HCT116 (cell line): Measurements from ENCODE around the gene GNB5. TPM values are rescaled to one million over a fixed set of nuclear protein-coding genes. Genes with fewer than 3 reads are reported as not detected.

ENCODE experiments used
- ATAC-seq: fragments of 200-7000 bp; cut with Tn5 transposase; 2 replicates; pipeline ENCODE4 v1.9.1; 2020; ENCODE audit warnings: mild to moderate bottlenecking, moderate library complexity
- BruUV-seq: library from RNA; stranded (reverse); fragments of 400-500 nt; replicated peaks from 2 replicates; lab custom pipeline; 2021; lab: Mats Ljungman, UMichigan
- CTCF ChIA-PET: fragments of 300-600 bp; sonication (Branson Sonifier 250); formaldehyde crosslinking; loops from one replicate; lab custom pipeline; 2021; ENCODE audit warnings: antibody characterized with exemption; lab: Charles Lee
- POLR2A ChIA-PET: fragments of 300-600, 350-600 bp; sonication (Branson Sonifier 250); formaldehyde crosslinking; loops from one replicate; lab custom pipeline; 2021; ENCODE audit warnings: antibody characterized with exemption; lab: Charles Lee
- RAD21 ChIA-PET, 2 experiments: fragments of 300-600 bp; sonication (Branson Sonifier 250); formaldehyde crosslinking; loops; one replicate each; lab custom pipeline; 2023; ENCODE audit warnings: low total read pairs in 2 of 2; ENCODE audit not compliant: uncharacterized antibody in 2 of 2, unreplicated experiment in 2 of 2, low non-redundant PET in 1 of 2; lab: Charles Lee
- DNase-seq: peaks from one replicate; pipeline ENCODE4 v3.0.0-alpha.2; 2010; ENCODE audit warnings: low read depth, low spot score
- H2AFZ ChIP-seq: fragments of 200-600 bp; shearing (Covaris generic), sonication (generic); 2 replicates; pipeline ENCODE4 v1.6.1; 2017; ENCODE audit warnings: low read depth, mixed run types, mixed read lengths, antibody characterized with exemption, low read length; ENCODE audit not compliant: poor library complexity, severe bottlenecking
- H3K27ac ChIP-seq: 2 replicates; pipeline ENCODE4 v1.5.1; 2012; ENCODE audit warnings: low read depth, low read length
- H3K27me3 ChIP-seq: fragments of 200-600 bp; sonication (generic); 2 replicates; pipeline ENCODE4 v1.6.1; 2016; ENCODE audit warnings: mixed run types, low read length, mixed read lengths; ENCODE audit not compliant: insufficient read depth
- H3K36me3 ChIP-seq, 2 experiments: fragments of 200-500 bp in 1 of 2; fragments of 200-600 bp in 1 of 2; sonication (Bioruptor generic) in 1 of 2; sonication (generic) in 1 of 2; 2 replicates each; pipeline versions ENCODE4 v1.5.1 to v1.6.1; 2014 to 2016; ENCODE audit warnings: low read length in 2 of 2, inconsistent platforms in 1 of 2, mixed read lengths in 1 of 2, mixed run types in 1 of 2; ENCODE audit not compliant: insufficient read depth in 2 of 2, control insufficient read depth in 1 of 2
- H3K4me1 ChIP-seq, 2 experiments: fragments of 200-600 bp in 1 of 2; sonication (generic) in 1 of 2; 2 replicates each; pipeline versions ENCODE4 v1.5.1 to v1.6.1; 2012 to 2017; ENCODE audit warnings: low read length in 2 of 2, inconsistent platforms in 1 of 2, mild to moderate bottlenecking in 1 of 2, mixed read lengths in 1 of 2, mixed run types in 1 of 2, moderate library complexity in 1 of 2; ENCODE audit not compliant: insufficient read depth in 2 of 2, control insufficient read depth in 1 of 2
- H3K4me2 ChIP-seq: fragments of 200-600 bp; sonication (generic); 2 replicates; pipeline ENCODE4 v1.6.1; 2017; ENCODE audit warnings: mixed run types, low read length, mixed read lengths
- H3K4me3 ChIP-seq, 2 experiments: fragments of 200-600 bp in 1 of 2; sonication (generic) in 1 of 2; replicated peaks in 1 of 2; 2 replicates each; pipeline ENCODE4 v1.5.1; 2011 to 2016; ENCODE audit warnings: low read length in 2 of 2, control low read depth in 1 of 2, low read depth in 1 of 2, mild to moderate bottlenecking in 1 of 2, mixed read lengths in 1 of 2, mixed run types in 1 of 2
- H3K79me2 ChIP-seq: fragments of 200-600 bp; sonication (generic); 2 replicates; pipeline ENCODE4 v1.6.1; 2017; ENCODE audit warnings: mild to moderate bottlenecking, mixed run types, low read length, moderate library complexity, mixed read lengths; ENCODE audit not compliant: insufficient read depth
- H3K9ac ChIP-seq: fragments of 200-600 bp; sonication (generic); 2 replicates; pipeline ENCODE4 v1.6.1; 2016; ENCODE audit warnings: low read length, mixed read lengths
- H3K9me2 ChIP-seq: fragments of 200-600 bp; sonication (generic), shearing (Covaris generic); 2 replicates; pipeline ENCODE4 v1.6.1; 2017; ENCODE audit warnings: mixed run types, mild to moderate bottlenecking, moderate library complexity; ENCODE audit not compliant: insufficient read depth
- H3K9me3 ChIP-seq, 2 experiments: fragments of 200-500 bp in 1 of 2; fragments of 200-600 bp in 1 of 2; sonication (Bioruptor generic) in 1 of 2; sonication (generic) in 1 of 2; 2 replicates each; pipeline ENCODE4 v1.6.1; 2014 to 2017; ENCODE audit warnings: low read length in 2 of 2, mixed read lengths in 2 of 2, inconsistent platforms in 1 of 2, low read depth in 1 of 2, mild to moderate bottlenecking in 1 of 2, mixed run types in 1 of 2, moderate library complexity in 1 of 2; ENCODE audit not compliant: control insufficient read depth in 1 of 2, insufficient read depth in 1 of 2
- H4K20me1 ChIP-seq: fragments of 200-600 bp; sonication (generic), shearing (Covaris generic); 2 replicates; pipeline ENCODE4 v1.6.1; 2017; ENCODE audit warnings: mixed run types, mild to moderate bottlenecking, moderate library complexity; ENCODE audit not compliant: insufficient read depth
- ELF1 ChIP-seq: IDR thresholded peaks from 2 replicates; pipeline ENCODE4 v1.6.1; 2012; ENCODE audit warnings: low read depth, borderline replicate concordance
- EZH2 ChIP-seq: fragments of 200-600 bp; sonication (generic); IDR thresholded peaks from 2 replicates; pipeline ENCODE4 v1.6.1; 2017; ENCODE audit warnings: antibody characterized with exemption, mixed run types
- SIN3A ChIP-seq: IDR thresholded peaks from 2 replicates; pipeline ENCODE4 v1.6.1; 2012; ENCODE audit warnings: low read depth
- SRF ChIP-seq: IDR thresholded peaks from 2 replicates; pipeline ENCODE4 v1.6.1; 2012; ENCODE audit warnings: low read depth
- intact Hi-C: fragments of 100-400 bp; cut with micrococcal nuclease; formaldehyde crosslinking; loops from 2 replicates; pipeline ENCODE4 v1.10.0; 2022
- total RNA-seq: library from RNA; stranded (reverse); gene quantifications from one replicate; pipeline ENCODE4 v1.2.1, GENCODE V29; 2021; ENCODE audit not compliant: unreplicated experiment
- TF ChIP-seq, protein P1 (sequence below), 3 experiments: fragments of 200-600 bp in 1 of 3; sonication (generic) in 1 of 3; IDR thresholded peaks in 2 of 3; conservative IDR thresholded peaks in 1 of 3; 2 replicates each; pipeline ENCODE4 v1.5.1; 2012 to 2017; ENCODE audit warnings: low read depth in 2 of 3, low read length in 2 of 3, antibody characterized with exemption in 1 of 3, borderline replicate concordance in 1 of 3, control low read depth in 1 of 3, mild to moderate bottlenecking in 1 of 3, mixed read lengths in 1 of 3, mixed run types in 1 of 3, moderate library complexity in 1 of 3; ENCODE audit not compliant: insufficient read depth in 1 of 3
- TF ChIP-seq, protein P2 (sequence below): IDR thresholded peaks from 2 replicates; pipeline ENCODE4 v1.6.1; 2012
- TF ChIP-seq, protein P3 (sequence below): IDR thresholded peaks from 2 replicates; pipeline ENCODE4 v1.6.1; 2012
- TF ChIP-seq, protein P4 (sequence below): IDR thresholded peaks from 2 replicates; pipeline ENCODE4 v1.6.1; 2011; ENCODE audit warnings: mild to moderate bottlenecking, low read length, moderate library complexity; ENCODE audit not compliant: insufficient replicate concordance; ENCODE audit errors: extremely low read depth

GNB5 gene
- total RNA-seq, 1 experiment from 2014 or later, result 27.6 TPM

DNA sequence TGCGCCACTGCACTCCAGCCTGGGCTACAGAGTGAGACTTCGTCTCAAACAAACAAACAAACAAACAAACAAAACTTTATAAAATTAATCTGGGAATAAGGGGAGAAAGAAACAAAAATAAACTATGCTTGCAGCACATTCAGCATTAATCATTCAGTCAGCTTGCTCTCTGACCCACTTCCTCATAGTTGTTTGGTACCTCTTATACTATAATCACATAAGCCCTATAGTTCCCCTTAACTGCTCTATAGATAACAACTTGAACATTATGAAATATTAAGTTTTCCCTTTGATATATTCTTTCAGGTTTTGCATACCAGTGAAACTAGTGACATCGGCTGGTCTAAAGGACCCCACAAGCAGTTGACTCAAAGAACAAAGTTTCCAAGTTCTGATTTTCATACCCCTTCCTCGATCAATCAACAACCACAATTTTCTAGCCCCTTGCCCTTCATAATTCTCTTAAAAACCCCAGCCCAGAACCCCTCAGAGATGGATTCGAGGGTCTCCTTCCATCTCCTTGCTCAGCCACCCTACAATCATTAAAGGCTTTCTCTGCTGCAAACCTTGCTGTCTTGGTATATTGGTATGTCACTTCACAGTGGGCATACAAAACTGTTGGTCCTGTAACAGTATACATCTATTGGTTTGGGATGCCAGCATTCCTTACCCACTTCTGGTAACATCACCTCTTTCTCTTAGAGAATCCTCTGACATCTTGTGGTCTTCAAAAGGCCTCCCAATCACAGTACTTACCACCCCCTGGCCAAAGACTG, 105.0 kb downstream of the GNB5 start (continued):
- TF ChIP-seq ELF1 (no peak), SIN3A (no peak), SRF (no peak)

DNA sequence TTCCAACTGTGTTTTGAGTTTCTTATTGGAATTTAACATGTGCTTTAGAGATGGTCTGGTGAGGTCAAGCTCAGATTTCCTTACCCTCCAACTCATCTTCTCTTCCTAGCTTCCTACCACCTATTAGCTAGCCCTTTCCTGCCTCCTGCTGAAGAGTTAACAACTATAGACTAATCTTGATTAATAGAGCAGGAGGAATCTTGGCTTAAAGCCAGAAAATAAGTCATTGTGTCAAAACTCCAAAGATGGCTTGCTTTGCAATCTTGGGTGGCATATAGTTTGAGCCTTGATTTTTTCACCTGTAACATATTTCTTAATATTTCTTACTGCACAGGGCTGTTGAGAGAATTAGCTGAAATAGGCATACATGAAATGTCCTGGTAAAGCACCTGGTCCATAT, 105.9 kb downstream of the GNB5 start:
- ATAC-seq (no peak), DNase-seq (no peak)
- ChIA-PET POLR2A (no interaction called here), RAD21 (no interaction called here), CTCF (no interaction called here)
- H3K36me3 ChIP-seq, result no peaks in the 10 kb centered on the region
- H3K9ac ChIP-seq, result no peak overlapping the region
- BruUV-seq, result no TSS peak
- H3K27ac ChIP-seq, result no peak overlapping the region
- no peaks in the 10 kb centered on the region for H4K20me1 ChIP-seq
- H3K9me2 ChIP-seq, result no peaks in the 10 kb centered on the region
- H3K79me2 ChIP-seq, result no peaks in the 10 kb centered on the region
- no peaks in the 10 kb centered on the region for H3K27me3 ChIP-seq
- peaks cover 8 to 14% of the 10 kb centered on the region in 2 experiments for H3K9me3 ChIP-seq
- H2AFZ ChIP-seq, result no peak overlapping the region
- no peaks in the 10 kb centered on the region for H3K4me1 ChIP-seq
- H3K4me3 ChIP-seq, result no peak overlapping the region
- no peak overlapping the region for H3K4me2 ChIP-seq
- TF ChIP-seq, protein P1, sequence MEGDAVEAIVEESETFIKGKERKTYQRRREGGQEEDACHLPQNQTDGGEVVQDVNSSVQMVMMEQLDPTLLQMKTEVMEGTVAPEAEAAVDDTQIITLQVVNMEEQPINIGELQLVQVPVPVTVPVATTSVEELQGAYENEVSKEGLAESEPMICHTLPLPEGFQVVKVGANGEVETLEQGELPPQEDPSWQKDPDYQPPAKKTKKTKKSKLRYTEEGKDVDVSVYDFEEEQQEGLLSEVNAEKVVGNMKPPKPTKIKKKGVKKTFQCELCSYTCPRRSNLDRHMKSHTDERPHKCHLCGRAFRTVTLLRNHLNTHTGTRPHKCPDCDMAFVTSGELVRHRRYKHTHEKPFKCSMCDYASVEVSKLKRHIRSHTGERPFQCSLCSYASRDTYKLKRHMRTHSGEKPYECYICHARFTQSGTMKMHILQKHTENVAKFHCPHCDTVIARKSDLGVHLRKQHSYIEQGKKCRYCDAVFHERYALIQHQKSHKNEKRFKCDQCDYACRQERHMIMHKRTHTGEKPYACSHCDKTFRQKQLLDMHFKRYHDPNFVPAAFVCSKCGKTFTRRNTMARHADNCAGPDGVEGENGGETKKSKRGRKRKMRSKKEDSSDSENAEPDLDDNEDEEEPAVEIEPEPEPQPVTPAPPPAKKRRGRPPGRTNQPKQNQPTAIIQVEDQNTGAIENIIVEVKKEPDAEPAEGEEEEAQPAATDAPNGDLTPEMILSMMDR (IDR thresholded peaks at IDR 0.05 in 2 of 3, conservative IDR thresholded peaks at IDR 0.05 in 1 of 3; ENCODE audit: borderline replicate concordance in 1 of 3, insufficient read depth in 1 of 3, low read depth in 2 of 3, low read length in 2 of 3), result no peak
- TF ChIP-seq SRF, result no peak
- no peak for TF ChIP-seq EZH2
- TF ChIP-seq, protein P2, sequence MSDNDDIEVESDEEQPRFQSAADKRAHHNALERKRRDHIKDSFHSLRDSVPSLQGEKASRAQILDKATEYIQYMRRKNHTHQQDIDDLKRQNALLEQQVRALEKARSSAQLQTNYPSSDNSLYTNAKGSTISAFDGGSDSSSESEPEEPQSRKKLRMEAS, result no peak
- TF ChIP-seq, protein P3, sequence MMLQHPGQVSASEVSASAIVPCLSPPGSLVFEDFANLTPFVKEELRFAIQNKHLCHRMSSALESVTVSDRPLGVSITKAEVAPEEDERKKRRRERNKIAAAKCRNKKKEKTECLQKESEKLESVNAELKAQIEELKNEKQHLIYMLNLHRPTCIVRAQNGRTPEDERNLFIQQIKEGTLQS, result no peak
- TF ChIP-seq, protein P4, sequence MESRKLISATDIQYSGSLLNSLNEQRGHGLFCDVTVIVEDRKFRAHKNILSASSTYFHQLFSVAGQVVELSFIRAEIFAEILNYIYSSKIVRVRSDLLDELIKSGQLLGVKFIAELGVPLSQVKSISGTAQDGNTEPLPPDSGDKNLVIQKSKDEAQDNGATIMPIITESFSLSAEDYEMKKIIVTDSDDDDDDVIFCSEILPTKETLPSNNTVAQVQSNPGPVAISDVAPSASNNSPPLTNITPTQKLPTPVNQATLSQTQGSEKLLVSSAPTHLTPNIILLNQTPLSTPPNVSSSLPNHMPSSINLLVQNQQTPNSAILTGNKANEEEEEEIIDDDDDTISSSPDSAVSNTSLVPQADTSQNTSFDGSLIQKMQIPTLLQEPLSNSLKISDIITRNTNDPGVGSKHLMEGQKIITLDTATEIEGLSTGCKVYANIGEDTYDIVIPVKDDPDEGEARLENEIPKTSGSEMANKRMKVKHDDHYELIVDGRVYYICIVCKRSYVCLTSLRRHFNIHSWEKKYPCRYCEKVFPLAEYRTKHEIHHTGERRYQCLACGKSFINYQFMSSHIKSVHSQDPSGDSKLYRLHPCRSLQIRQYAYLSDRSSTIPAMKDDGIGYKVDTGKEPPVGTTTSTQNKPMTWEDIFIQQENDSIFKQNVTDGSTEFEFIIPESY, result no peak
- intact Hi-C loops, result no loop called here
